H1 (cell line): Measurements from ENCODE around the gene BABAM2. TPM values are rescaled to one million over a fixed set of nuclear protein-coding genes. Genes with fewer than 3 reads are reported as not detected.

Experiments
- CTBP2 ChIP-seq: IDR thresholded peaks from 2 replicates; pipeline ENCODE4 v1.7.0; 2011; ENCODE audit warnings: borderline replicate concordance, mild to moderate bottlenecking, moderate library complexity, mixed read lengths, low read length; ENCODE audit not compliant: insufficient read depth, insufficient read length
- GABPA ChIP-seq: IDR thresholded peaks from 2 replicates; pipeline ENCODE4 v1.6.1; 2011; ENCODE audit warnings: mild to moderate bottlenecking, low read length, moderate library complexity, borderline replicate concordance; ENCODE audit not compliant: insufficient read depth
- RFX5 ChIP-seq: IDR thresholded peaks from 2 replicates; pipeline ENCODE4 v1.6.1; 2011; ENCODE audit warnings: low read depth, low read length, improper control_type of control experiment, borderline replicate concordance
- polyA plus RNA-seq, 7 experiments: library from polyadenylated mRNA; depleted of rRNA in 3 of 7; stranded (reverse) in 5 of 7; unstranded in 2 of 7; fragments of >200 nt in 5 of 7; fragments of 200-250 nt in 2 of 7; gene quantifications; 1 replicate in 5 of 7; 2 replicates in 1 of 7; 4 replicates in 1 of 7; pipeline versions ENCODE4 v1.2.1 to v1.2.3, GENCODE V29; 2011 to 2013; ENCODE audit warnings: missing spikeins in 2 of 7, mixed read lengths in 2 of 7
- total RNA-seq: library from RNA; stranded (reverse); fragmentation: NEBNext Ultra II Directional; extraction: Animal tissue kit (Norgen Biotek cat#: 25700); gene quantifications from 2 replicates; pipeline ENCODE4 v1.2.1, GENCODE V29; 2021

BABAM2 gene
- total and polyA plus RNA-seq, 2 of the 8 experiments (the other 6 are each of a cell fraction or from before 2014, with no cell fraction given): 15.8 to 20.9 TPM

- TF ChIP-seq RFX5 (no peak), CTBP2 (no peak), GABPA (no peak)
Observed at GRCh38 chr2:28232295-28232694, 341.8 kb downstream of the BABAM2 start (continued).
